T-cell (primary cell): ENCODE results near the gene PNPLA1. TPM values are rescaled to one million over a fixed set of nuclear protein-coding genes. Genes with fewer than 3 reads are reported as not detected.
A peak's percentile ranks its signal among the peaks of the same experiment; 100 is the strongest.

ENCODE experiments used
- ATAC-seq, 4 experiments: fragments of 200-7000 bp in 3 of 4; fragments of 150-1000 bp in 1 of 4; cut with Tn5 transposase; replicated peaks in 1 of 4; 1 replicate in 3 of 4; 2 replicates in 1 of 4; pipeline ENCODE4 v1.10.0; 2021; ENCODE audit warnings: moderate library complexity in 3 of 4, mild to moderate bottlenecking in 2 of 4, moderate number of reproducible peaks in 1 of 4
- CTCF ChIA-PET, 2 donors: fragments of 300-600 bp; sonication (Branson Sonifier 250); formaldehyde crosslinking; loops; one replicate each; lab custom pipeline; 2022; ENCODE audit warnings: antibody characterized with exemption in 2 of 2; lab: Charles Lee
- POLR2A ChIA-PET, 2 donors: fragments of 300-600 bp; sonication (Branson Sonifier 250); formaldehyde crosslinking; loops; one replicate each; lab custom pipeline; 2022; ENCODE audit warnings: antibody characterized with exemption in 2 of 2; lab: Charles Lee
- DNase-seq, 35 experiments: peaks; one replicate each; pipeline versions ENCODE4 v3.0.0 to v3.0.0-alpha.2; 2013 to 2023
- H3K27ac ChIP-seq: one replicate; pipeline ENCODE4 v1.5.1; 2013; ENCODE audit warnings: low read length
- H3K27me3 ChIP-seq, 2 experiments: replicated peaks in 1 of 2; 1 replicate in 1 of 2; 2 replicates in 1 of 2; pipeline versions ENCODE4 v1.6.1 to v1.7.0; 2013; ENCODE audit warnings: low read length in 1 of 2, mixed read lengths in 1 of 2; ENCODE audit not compliant: control insufficient read depth in 2 of 2, insufficient read depth in 2 of 2; ENCODE audit errors: extremely low read depth in 1 of 2
- H3K36me3 ChIP-seq, 2 donors: 1 replicate in 1 of 2; 2 replicates in 1 of 2; pipeline versions ENCODE4 v1.6.1 to v1.7.0; 2013; ENCODE audit warnings: low read length in 1 of 2; ENCODE audit not compliant: control insufficient read depth in 2 of 2, insufficient read depth in 1 of 2; ENCODE audit errors: extremely low read depth in 1 of 2
- H3K4me1 ChIP-seq, 2 experiments: 1 replicate in 1 of 2; 2 replicates in 1 of 2; pipeline versions ENCODE4 v1.6.1 to v1.7.0; 2013; ENCODE audit warnings: low read length in 2 of 2, mixed read lengths in 1 of 2; ENCODE audit not compliant: insufficient read depth in 2 of 2, control insufficient read depth in 1 of 2; ENCODE audit errors: extremely low read depth in 1 of 2
- H3K4me3 ChIP-seq, 2 donors: 1 replicate in 1 of 2; 2 replicates in 1 of 2; pipeline versions ENCODE4 v1.5.1 to v1.7.0; 2013; ENCODE audit warnings: mild to moderate bottlenecking in 2 of 2, low read length in 1 of 2, moderate library complexity in 1 of 2; ENCODE audit not compliant: control insufficient read depth in 1 of 2; ENCODE audit errors: extremely low read depth in 1 of 2
- H3K9me3 ChIP-seq: 2 replicates; pipeline ENCODE4 v1.7.0; 2013
- H3K27ac Mint-ChIP-seq, 2 donors: one replicate each; pipeline ENCODE4 v1.8.0; 2020 to 2021; ENCODE audit warnings: mild to moderate bottlenecking in 2 of 2, mixed read lengths in 2 of 2
- H3K27me3 Mint-ChIP-seq, 2 donors: one replicate each; pipeline ENCODE4 v1.8.0; 2021 to 2022; ENCODE audit warnings: mixed read lengths in 2 of 2
- H3K36me3 Mint-ChIP-seq: one replicate; pipeline ENCODE4 v1.8.0; 2021; ENCODE audit warnings: mixed read lengths
- H3K4me1 Mint-ChIP-seq, 3 donors: one replicate each; pipeline ENCODE4 v1.8.0; 2020 to 2022; ENCODE audit warnings: mixed read lengths in 3 of 3, mild to moderate bottlenecking in 1 of 3
- H3K4me3 Mint-ChIP-seq, 3 donors: one replicate each; pipeline ENCODE4 v1.8.0; 2020 to 2022; ENCODE audit warnings: mild to moderate bottlenecking in 3 of 3, mixed read lengths in 3 of 3, moderate library complexity in 3 of 3
- H3K9me3 Mint-ChIP-seq, 3 donors: one replicate each; pipeline ENCODE4 v1.8.0; 2020 to 2022; ENCODE audit warnings: mixed read lengths in 3 of 3
- WGBS: methylation state at CpG from one replicate; pipeline ENCODE4 v1.1.5; 2013; ENCODE audit warnings: missing lambda C conversion rate; ENCODE audit not compliant: insufficient coverage; 5-methylcytosine and 5-hydroxymethylcytosine counted together
- total RNA-seq, 35 experiments: library from RNA in 6 of 35; stranded (reverse) in 6 of 35; fragments of 120-200 nt in 1 of 35; gene quantifications; one replicate each; pipeline versions ENCODE4 v1.2.1 to v1.2.4 and lab custom pipeline; 2013 to 2026

Gene PNPLA1
- total RNA-seq, 5 donors from 2014 or later (not counting 1 experiment from before 2014, with no cell fraction given) = 0.20 to 0.22 TPM; not detected in 3

DNA sequence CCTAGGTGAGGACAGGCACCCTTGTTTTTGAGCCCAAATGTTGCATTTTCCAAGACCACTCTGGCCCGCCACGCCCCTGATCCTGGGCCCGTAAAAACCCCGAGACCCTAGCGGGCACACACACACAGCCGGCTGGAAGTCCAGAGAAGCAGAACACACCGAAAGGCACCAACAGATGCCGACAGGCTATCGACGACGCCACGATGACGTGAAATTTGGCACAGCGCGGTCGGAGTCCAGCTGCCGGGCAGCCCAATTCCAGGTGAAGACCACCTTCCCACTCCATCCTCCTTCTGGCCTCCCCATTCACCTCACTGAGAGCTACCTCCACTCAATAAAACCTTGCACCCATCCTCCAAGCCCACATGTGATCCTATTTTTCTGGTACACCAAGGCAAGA lies 34.0 kb upstream of the PNPLA1 start:
- DNase-seq (no peak), ATAC-seq (no peak)
- POLR2A ChIA-PET = no interaction called here
- H3K4me3 Mint-ChIP-seq = no peak overlapping the region
- no peaks in the 10 kb centered on the region for H3K9me3 Mint-ChIP-seq
- H3K27ac Mint-ChIP-seq = no peak overlapping the region
- 98% methylated on average over 17 of the region's 17 CpGs for WGBS
- Histone ChIP-seq H3K9me3 (no peaks in the 10 kb centered on the region), H3K27ac (no peak overlapping the region), H3K36me3 (peaks cover 7 to 14% of the 10 kb centered on the region in 2 donors), H3K27me3 (no peaks in the 10 kb centered on the region), H3K4me1 (no peaks in the 10 kb centered on the region), H3K4me3 (no peak overlapping the region)
- CTCF ChIA-PET = no interaction called here
- peaks cover 0 to 8% (median 7%) of the 10 kb centered on the region in 3 donors for H3K4me1 Mint-ChIP-seq
- no peaks in the 10 kb centered on the region for H3K27me3 Mint-ChIP-seq
- H3K36me3 Mint-ChIP-seq = peaks cover 33% of the 10 kb centered on the region

GRCh38 chr6:36239774-36240173 lies 30.1 kb upstream of the PNPLA1 start:
- H3K27me3 ChIP-seq = no peaks in the 10 kb centered on the region
- ATAC-seq = no peak
- Mint-ChIP-seq H3K4me3 (no peak overlapping the region), H3K27ac (no peak overlapping the region), H3K36me3 (peaks cover 10% of the 10 kb centered on the region), H3K4me1 (peaks cover 9 to 11% (median 10%) of the 10 kb centered on the region in 3 donors), H3K9me3 (no peaks in the 10 kb centered on the region), H3K27me3 (peaks cover 4 to 5% of the 10 kb centered on the region in 2 donors)
- no peaks in the 10 kb centered on the region for H3K9me3 ChIP-seq
- H3K4me1 ChIP-seq = peaks cover 0 to 3% of the 10 kb centered on the region in 2 experiments
- CTCF ChIA-PET = no interaction called here
- no peak overlapping the region for H3K4me3 ChIP-seq
- no peak overlapping the region for H3K27ac ChIP-seq
- DNase-seq = no peak
- peaks cover 0 to 7% of the 10 kb centered on the region in 2 donors for H3K36me3 ChIP-seq
- POLR2A ChIA-PET = no interaction called here
- 88% methylated on average over 5 of the region's 5 CpGs for WGBS

GRCh38 chr6:36241728-36242127 lies 28.1 kb upstream of the PNPLA1 start:
- CTCF ChIA-PET = interaction anchor here in 1 of 2 donors (0.6 kb wide), 2 partner anchors 99 to 877 kb away, joined by 3 read pairs; no protein-coding TSS in a partner anchor
- Mint-ChIP-seq H3K27me3 (peaks cover 4 to 5% of the 10 kb centered on the region in 2 donors), H3K27ac (no peak overlapping the region), H3K36me3 (no peaks in the 10 kb centered on the region), H3K4me1 (peaks cover 11 to 16% (median 13%) of the 10 kb centered on the region in 3 donors), H3K4me3 (no peak overlapping the region), H3K9me3 (no peaks in the 10 kb centered on the region)
- no peak overlapping the region for H3K27ac ChIP-seq
- no peak overlapping the region for H3K4me3 ChIP-seq
- POLR2A ChIA-PET = no interaction called here
- H3K4me1 ChIP-seq = peaks cover 3 to 4% of the 10 kb centered on the region in 2 experiments
- ATAC-seq = peak in 1 of 4 experiments; percentile 28
- H3K9me3 ChIP-seq = no peaks in the 10 kb centered on the region
- 4% methylated on average over 8 of the region's 10 CpGs for WGBS
- H3K36me3 ChIP-seq = no peaks in the 10 kb centered on the region
- no peaks in the 10 kb centered on the region for H3K27me3 ChIP-seq
- no peak for DNase-seq

DNA sequence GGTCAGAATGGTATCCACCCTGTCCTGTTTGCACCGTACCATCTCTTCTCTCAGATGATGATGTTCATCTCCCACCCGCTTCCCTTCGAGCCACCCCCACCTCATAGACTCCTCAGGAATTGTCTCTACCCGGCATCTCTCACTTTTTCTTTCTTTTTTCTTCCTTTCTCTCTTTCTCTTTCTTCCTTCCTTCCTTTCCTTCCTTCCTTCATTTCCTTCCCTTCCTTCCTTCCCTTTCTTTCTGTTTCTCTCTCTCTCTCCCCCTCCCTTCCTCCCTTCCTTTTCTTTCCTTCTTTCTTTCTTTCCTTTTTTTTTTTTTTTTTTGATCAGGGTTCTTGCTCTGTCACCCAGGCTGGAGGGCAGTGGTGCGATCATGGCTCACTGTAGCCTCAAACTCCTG lies 27.7 kb upstream of the PNPLA1 start:
- Mint-ChIP-seq H3K27me3 (peaks cover 4 to 5% of the 10 kb centered on the region in 2 donors), H3K4me1 (peaks cover 11 to 16% (median 13%) of the 10 kb centered on the region in 3 donors), H3K27ac (no peak overlapping the region), H3K4me3 (no peak overlapping the region), H3K9me3 (no peaks in the 10 kb centered on the region), H3K36me3 (no peaks in the 10 kb centered on the region)
- DNase-seq (no peak), ATAC-seq (no peak)
- POLR2A ChIA-PET = no interaction called here
- H3K4me1 ChIP-seq = peaks cover 3 to 4% of the 10 kb centered on the region in 2 experiments
- H3K9me3 ChIP-seq = no peaks in the 10 kb centered on the region
- no peaks in the 10 kb centered on the region for H3K36me3 ChIP-seq
- H3K4me3 ChIP-seq = no peak overlapping the region
- 85% methylated on average over 5 of the region's 5 CpGs for WGBS
- CTCF ChIA-PET = interaction anchor here in 1 of 2 donors (0.7 kb wide), 1 partner anchor 20 kb away, joined by 3 read pairs; no protein-coding TSS in a partner anchor
- no peak overlapping the region for H3K27ac ChIP-seq
- H3K27me3 ChIP-seq = no peaks in the 10 kb centered on the region

- no peak overlapping the region for H3K4me3 Mint-ChIP-seq
- H3K9me3 Mint-ChIP-seq = no peaks in the 10 kb centered on the region
- no peak overlapping the region for H3K27ac Mint-ChIP-seq
- DNase-seq (no peak), ATAC-seq (no peak)
- H3K36me3 Mint-ChIP-seq = no peaks in the 10 kb centered on the region
- H3K36me3 ChIP-seq = no peaks in the 10 kb centered on the region
- no peak overlapping the region for H3K4me3 ChIP-seq
- H3K9me3 ChIP-seq = no peaks in the 10 kb centered on the region
- H3K27ac ChIP-seq = no peak overlapping the region
- peaks cover 4 to 5% of the 10 kb centered on the region in 2 donors for H3K27me3 Mint-ChIP-seq
- ChIA-PET POLR2A (no interaction called here), CTCF (interaction anchor here in 1 of 2 donors (0.7 kb wide), 1 partner anchor 19 kb away, joined by 3 read pairs; no protein-coding TSS in a partner anchor)
- peaks cover 11 to 16% (median 13%) of the 10 kb centered on the region in 3 donors for H3K4me1 Mint-ChIP-seq
- WGBS = 83% methylated on average over 2 of the region's 4 CpGs
- no peaks in the 10 kb centered on the region for H3K27me3 ChIP-seq
- H3K4me1 ChIP-seq = peaks cover 3 to 4% of the 10 kb centered on the region in 2 experiments
Observed at GRCh38 chr6:36242626-36243025, 27.2 kb upstream of the PNPLA1 start.

- peaks cover 11 to 16% (median 13%) of the 10 kb centered on the region in 3 donors for H3K4me1 Mint-ChIP-seq
- no peak overlapping the region for H3K4me3 Mint-ChIP-seq
- H3K4me3 ChIP-seq = no peak overlapping the region
- no peak overlapping the region for H3K27ac ChIP-seq
- no peaks in the 10 kb centered on the region for H3K27me3 ChIP-seq
- DNase-seq (no peak), ATAC-seq (no peak)
- no peaks in the 10 kb centered on the region for H3K36me3 Mint-ChIP-seq
- ChIA-PET POLR2A (no interaction called here), CTCF (no interaction called here)
- H3K36me3 ChIP-seq = no peaks in the 10 kb centered on the region
- no peaks in the 10 kb centered on the region for H3K9me3 ChIP-seq
- WGBS = no CpG with 5 or more reads among the region's 3 CpGs
- peaks cover 3 to 4% of the 10 kb centered on the region in 2 experiments for H3K4me1 ChIP-seq
- no peak overlapping the region for H3K27ac Mint-ChIP-seq
- H3K9me3 Mint-ChIP-seq = no peaks in the 10 kb centered on the region
- peaks cover 4 to 5% of the 10 kb centered on the region in 2 donors for H3K27me3 Mint-ChIP-seq
Observed at GRCh38 chr6:36243562-36244212, 26.2 kb upstream of the PNPLA1 start.
